HAP-1 (cell line): ENCODE data around the gene VAV3.

Source experiments
- DNase-seq, 2 experiments: peaks; one replicate each; pipeline ENCODE4 v3.0.0-alpha.2; 2016 to 2020; ENCODE audit warnings: low spot score in 2 of 2
- H3K27me3 ChIP-seq: fragments of 250-450 bp; sonication (Bioruptor Pico); 2 replicates; pipeline ENCODE4 v1.5.1; 2020; ENCODE audit warnings: low read depth, mild to moderate bottlenecking, moderate library complexity
- H3K36me3 ChIP-seq: fragments of 250-450 bp; sonication (Bioruptor Pico); replicated peaks from 2 replicates; pipeline ENCODE4 v1.5.1; 2020; ENCODE audit warnings: mild to moderate bottlenecking
- H3K4me1 ChIP-seq: fragments of 250-450 bp; sonication (Bioruptor Pico); 2 replicates; pipeline ENCODE4 v1.5.1; 2020; ENCODE audit warnings: mild to moderate bottlenecking
- H3K4me3 ChIP-seq: fragments of 250-450 bp; sonication (Bioruptor Pico); 2 replicates; pipeline ENCODE4 v1.5.1; 2020; ENCODE audit warnings: mild to moderate bottlenecking, moderate library complexity
- H3K9me3 ChIP-seq: fragments of 250-450 bp; sonication (Bioruptor Pico); 2 replicates; pipeline ENCODE4 v1.5.1; 2020; ENCODE audit warnings: mild to moderate bottlenecking, moderate library complexity
- in situ Hi-C: fragments of 300-500 bp; cut with MboI; formaldehyde crosslinking; loops from 3 replicates; pipeline ENCODE4 v1.14.3; 2020; ENCODE audit warnings: low sequenced_read_pairs, inconsistent platforms, mixed read lengths

The VAV3 gene

GRCh38 chr1:107593501-107594209 lies 371.3 kb downstream of the VAV3 start:
- Histone ChIP-seq H3K4me1 (no peaks in the 10 kb centered on the region), H3K9me3 (no peaks in the 10 kb centered on the region), H3K27me3 (no peaks in the 10 kb centered on the region), H3K36me3 (no peaks in the 10 kb centered on the region), H3K4me3 (no peak overlapping the region)
- in situ Hi-C loops = no loop called here
- DNase-seq = no peak

GRCh38 chr1:107590900-107591622 lies 373.9 kb downstream of the VAV3 start:
- Histone ChIP-seq H3K4me3 (no peak overlapping the region), H3K36me3 (no peaks in the 10 kb centered on the region), H3K27me3 (no peaks in the 10 kb centered on the region), H3K4me1 (no peaks in the 10 kb centered on the region), H3K9me3 (no peaks in the 10 kb centered on the region)
- in situ Hi-C loops = no loop called here
- no peak for DNase-seq

- no peaks in the 10 kb centered on the region for H3K4me1 ChIP-seq
These were observed 374.9 kb downstream of the VAV3 start for GRCh38 chr1:107590087-107590486.

GRCh38 chr1:107588321-107588720 lies 376.7 kb downstream of the VAV3 start:
- no peak overlapping the region for H3K4me3 ChIP-seq
- no peaks in the 10 kb centered on the region for H3K4me1 ChIP-seq
- H3K27me3 ChIP-seq = no peaks in the 10 kb centered on the region
- H3K9me3 ChIP-seq = no peaks in the 10 kb centered on the region
- no peaks in the 10 kb centered on the region for H3K36me3 ChIP-seq
- no peak for DNase-seq
- in situ Hi-C loops = no loop called here

More at GRCh38 chr1:107590087-107590486, 374.9 kb downstream of the VAV3 start:
- Histone ChIP-seq H3K36me3 (no peaks in the 10 kb centered on the region), H3K9me3 (no peaks in the 10 kb centered on the region), H3K27me3 (no peaks in the 10 kb centered on the region), H3K4me3 (no peak overlapping the region)
- DNase-seq = no peak
- in situ Hi-C loops = no loop called here

- in situ Hi-C loops = no loop called here
- no peaks in the 10 kb centered on the region for H3K36me3 ChIP-seq
- no peaks in the 10 kb centered on the region for H3K4me1 ChIP-seq
- no peak overlapping the region for H3K4me3 ChIP-seq
- no peaks in the 10 kb centered on the region for H3K9me3 ChIP-seq
- no peaks in the 10 kb centered on the region for H3K27me3 ChIP-seq
- no peak for DNase-seq
These were observed 389.8 kb downstream of the VAV3 start for GRCh38 chr1:107575226-107575625.

DNA sequence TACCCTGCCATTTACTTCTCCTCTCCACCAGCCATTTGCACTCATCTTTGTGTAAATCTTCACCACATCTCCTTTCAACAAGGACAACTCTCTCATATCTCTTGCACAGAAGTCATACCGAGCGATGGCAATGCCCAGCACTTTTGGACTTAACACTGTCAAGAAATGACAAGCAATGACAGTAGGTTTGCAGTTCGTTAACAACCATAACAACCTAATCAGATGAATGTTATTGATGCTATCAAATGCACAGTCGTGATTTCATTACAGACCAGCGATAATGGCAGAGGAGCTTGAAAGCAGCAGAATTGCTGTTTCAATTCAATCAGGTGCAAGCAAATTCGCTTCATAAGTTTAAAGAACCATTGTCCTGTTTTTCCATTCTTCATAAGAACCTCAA lies 390.9 kb downstream of the VAV3 start:
- Histone ChIP-seq H3K4me1 (no peaks in the 10 kb centered on the region), H3K9me3 (no peaks in the 10 kb centered on the region), H3K27me3 (no peaks in the 10 kb centered on the region), H3K36me3 (no peaks in the 10 kb centered on the region), H3K4me3 (no peak overlapping the region)
- in situ Hi-C loops = no loop called here
- no peak for DNase-seq

GRCh38 chr1:107572674-107573211 lies 392.2 kb downstream of the VAV3 start:
- Histone ChIP-seq H3K9me3 (no peaks in the 10 kb centered on the region), H3K4me3 (no peak overlapping the region), H3K4me1 (no peaks in the 10 kb centered on the region), H3K36me3 (no peaks in the 10 kb centered on the region), H3K27me3 (no peaks in the 10 kb centered on the region)
- in situ Hi-C loops = no loop called here
- DNase-seq = no peak

DNA sequence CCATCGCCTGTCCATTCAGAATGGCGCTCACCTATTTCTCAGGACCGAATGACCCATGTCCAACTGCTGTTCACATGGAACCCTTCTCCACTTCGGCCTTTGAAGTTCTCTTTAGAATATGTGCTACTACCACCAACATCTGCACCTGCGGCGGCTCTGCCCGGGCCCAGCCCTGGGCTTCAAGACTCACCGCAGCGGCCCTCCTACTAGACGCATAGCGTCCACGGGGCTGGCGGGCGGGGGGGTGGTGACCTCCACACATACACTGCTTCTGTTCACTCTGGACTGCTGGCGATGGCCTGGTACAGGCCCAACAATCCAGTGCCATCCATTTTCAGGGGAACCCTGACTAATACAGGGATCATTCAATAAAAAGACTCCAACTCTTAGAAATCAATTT lies 394.2 kb downstream of the VAV3 start:
- Histone ChIP-seq H3K36me3 (no peaks in the 10 kb centered on the region), H3K4me3 (no peak overlapping the region), H3K27me3 (no peaks in the 10 kb centered on the region), H3K9me3 (no peaks in the 10 kb centered on the region), H3K4me1 (no peaks in the 10 kb centered on the region)
- no peak for DNase-seq
- in situ Hi-C loops = no loop called here

- H3K36me3 ChIP-seq = no peaks in the 10 kb centered on the region
- no peaks in the 10 kb centered on the region for H3K4me1 ChIP-seq
- in situ Hi-C loops = no loop called here
- no peaks in the 10 kb centered on the region for H3K27me3 ChIP-seq
- no peak overlapping the region for H3K4me3 ChIP-seq
- no peaks in the 10 kb centered on the region for H3K9me3 ChIP-seq
- DNase-seq = no peak
These were observed 401.5 kb downstream of the VAV3 start for GRCh38 chr1:107563441-107563840.

- Histone ChIP-seq H3K4me3 (no peak overlapping the region), H3K27me3 (no peaks in the 10 kb centered on the region), H3K9me3 (no peaks in the 10 kb centered on the region), H3K36me3 (no peaks in the 10 kb centered on the region), H3K4me1 (no peaks in the 10 kb centered on the region)
- in situ Hi-C loops = no loop called here
- DNase-seq = no peak
These were observed 405.1 kb downstream of the VAV3 start for GRCh38 chr1:107559881-107560280.

GRCh38 chr1:107557095-107557494 lies 407.9 kb downstream of the VAV3 start:
- no peaks in the 10 kb centered on the region for H3K4me1 ChIP-seq
- H3K4me3 ChIP-seq = no peak overlapping the region
- H3K9me3 ChIP-seq = no peaks in the 10 kb centered on the region
- no peaks in the 10 kb centered on the region for H3K36me3 ChIP-seq
- in situ Hi-C loops = no loop called here
- no peak for DNase-seq
- H3K27me3 ChIP-seq = no peaks in the 10 kb centered on the region

GRCh38 chr1:107555578-107555977 lies 409.4 kb downstream of the VAV3 start:
- in situ Hi-C loops = no loop called here
- Histone ChIP-seq H3K27me3 (no peaks in the 10 kb centered on the region), H3K36me3 (no peaks in the 10 kb centered on the region), H3K4me3 (no peak overlapping the region), H3K4me1 (no peaks in the 10 kb centered on the region), H3K9me3 (no peaks in the 10 kb centered on the region)
- no peak for DNase-seq

DNA sequence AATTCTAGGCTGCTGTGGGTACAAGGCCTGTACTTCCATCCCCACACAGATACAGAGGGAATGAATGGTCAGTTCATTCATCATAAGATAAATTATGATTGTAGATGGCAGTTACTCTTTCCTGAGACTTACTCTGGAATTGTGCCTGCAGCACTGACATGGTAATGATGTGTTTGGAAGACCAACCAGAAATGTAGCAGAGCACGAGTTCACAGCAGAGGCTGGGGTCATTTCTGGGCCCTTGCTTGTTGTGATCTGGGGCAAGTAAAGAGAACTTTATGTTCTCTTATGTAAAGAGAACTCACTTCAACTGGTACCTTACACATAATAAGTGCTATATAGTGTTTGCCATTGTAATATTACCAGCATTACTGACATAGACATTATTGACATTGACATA lies 412.2 kb downstream of the VAV3 start:
- H3K4me3 ChIP-seq = no peak overlapping the region
- no peaks in the 10 kb centered on the region for H3K4me1 ChIP-seq
- H3K36me3 ChIP-seq = no peaks in the 10 kb centered on the region
- in situ Hi-C loops = no loop called here
- H3K9me3 ChIP-seq = no peaks in the 10 kb centered on the region
- no peak for DNase-seq
- no peaks in the 10 kb centered on the region for H3K27me3 ChIP-seq

DNA sequence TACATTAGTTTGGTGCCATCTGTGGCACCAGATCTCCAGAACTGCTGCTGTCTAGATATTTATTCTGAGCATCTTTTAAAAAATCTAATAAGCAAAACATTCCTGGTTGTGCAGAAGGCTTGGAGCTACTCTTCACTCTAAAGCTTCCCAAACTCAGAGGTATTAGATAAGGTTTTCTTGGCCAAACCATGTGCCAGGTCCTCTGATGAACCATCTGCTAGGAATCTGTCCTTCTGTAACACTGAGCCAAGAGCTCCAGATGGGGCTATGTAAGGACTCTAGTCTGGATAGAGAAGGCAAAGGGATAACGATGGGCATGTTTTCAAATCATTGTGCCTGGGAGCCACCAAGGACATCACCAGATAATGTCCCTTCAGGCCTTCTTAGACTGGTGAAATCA lies 413.5 kb downstream of the VAV3 start:
- Histone ChIP-seq H3K9me3 (no peaks in the 10 kb centered on the region), H3K4me3 (no peak overlapping the region), H3K36me3 (no peaks in the 10 kb centered on the region), H3K27me3 (no peaks in the 10 kb centered on the region), H3K4me1 (no peaks in the 10 kb centered on the region)
- DNase-seq = no peak
- in situ Hi-C loops = no loop called here
